Loucy (cell line): ENCODE data around the gene FBLN2.

Experiments
- H2AFZ ChIP-seq: fragments of 200-600 bp; sonication (generic); 2 replicates; pipeline ENCODE4 v1.6.0; 2016; ENCODE audit warnings: antibody characterized with exemption, mild to moderate bottlenecking, low read length, moderate library complexity
- H3F3A ChIP-seq: fragments of 200-600 bp; 2 replicates; pipeline ENCODE4 v1.6.0; 2016; ENCODE audit warnings: antibody characterized with exemption, low read depth, mild to moderate bottlenecking
- H3K27me3 ChIP-seq: fragments of 200-600 bp; sonication (generic); 2 replicates; pipeline ENCODE4 v1.6.1; 2014; ENCODE audit warnings: low read length, mild to moderate bottlenecking; ENCODE audit not compliant: insufficient read depth, poor library complexity, severe bottlenecking
- H3K36me3 ChIP-seq: fragments of 200-600 bp; sonication (generic); 2 replicates; pipeline ENCODE4 v1.6.1; 2016; ENCODE audit warnings: low read length; ENCODE audit not compliant: insufficient read depth
- H3K4me1 ChIP-seq: fragments of 200-600 bp; sonication (generic); 2 replicates; pipeline ENCODE4 v1.5.1; 2014; ENCODE audit warnings: low read length, mild to moderate bottlenecking; ENCODE audit not compliant: insufficient read depth, poor library complexity, severe bottlenecking
- H3K4me2 ChIP-seq: fragments of 200-600 bp; sonication (generic); 2 replicates; pipeline ENCODE4 v1.6.0; 2014; ENCODE audit warnings: antibody characterized with exemption, low read length, low read depth, mild to moderate bottlenecking; ENCODE audit not compliant: poor library complexity, severe bottlenecking
- H3K4me3 ChIP-seq: fragments of 200-600 bp; sonication (generic); 2 replicates; pipeline ENCODE4 v1.5.1; 2014; ENCODE audit warnings: low read length, mild to moderate bottlenecking, mixed read lengths; ENCODE audit not compliant: poor library complexity, severe bottlenecking
- H3K79me2 ChIP-seq: fragments of 200-600 bp; sonication (generic); 2 replicates; pipeline ENCODE4 v1.6.1; 2014; ENCODE audit warnings: low read length; ENCODE audit not compliant: insufficient read depth
- H3K9ac ChIP-seq: fragments of 200-600 bp; sonication (generic); 2 replicates; pipeline ENCODE4 v1.6.0; 2014; ENCODE audit warnings: mild to moderate bottlenecking, low read depth, low read length, moderate library complexity; ENCODE audit not compliant: poor library complexity, severe bottlenecking
- H3K9me2 ChIP-seq: fragments of 200-600 bp; sonication (generic); replicated peaks from 2 replicates; pipeline ENCODE4 v1.6.1; 2016; ENCODE audit warnings: low read depth, low read length, mixed read lengths
- H3K9me3 ChIP-seq: fragments of 200-600 bp; sonication (generic); 2 replicates; pipeline ENCODE4 v1.6.1; 2014; ENCODE audit warnings: mild to moderate bottlenecking, antibody characterized with exemption, low read length, low read depth; ENCODE audit not compliant: insufficient read depth
- H4K20me1 ChIP-seq: fragments of 200-600 bp; sonication (generic); 2 replicates; pipeline ENCODE4 v1.6.0; 2014; ENCODE audit warnings: antibody characterized with exemption, low read length, mild to moderate bottlenecking; ENCODE audit not compliant: insufficient read depth, poor library complexity, severe bottlenecking
- CTCF ChIP-seq: fragments of 200-600 bp; sonication (generic); conservative IDR thresholded peaks from 2 replicates; pipeline ENCODE4 v1.5.1; 2014; ENCODE audit warnings: mild to moderate bottlenecking, antibody characterized with exemption, low read length
- EZH2phosphoT487 ChIP-seq: fragments of 200-600 bp; IDR thresholded peaks from 2 replicates; pipeline ENCODE4 v1.6.1; 2018; ENCODE audit warnings: antibody characterized with exemption, mild to moderate bottlenecking, moderate library complexity, borderline replicate concordance

Gene FBLN2

GRCh38 chr3:13509816-13510192, 39.1 kb upstream of the FBLN2 start:
- no peak overlapping the region for H3K9ac ChIP-seq
- no peak overlapping the region for H3K4me3 ChIP-seq
- no peak overlapping the region for H3K4me2 ChIP-seq
- H3K9me3 ChIP-seq, result no peaks in the 10 kb centered on the region
- H3K36me3 ChIP-seq, result no peaks in the 10 kb centered on the region
- no peaks in the 10 kb centered on the region for H3F3A ChIP-seq
- TF ChIP-seq EZH2phosphoT487, result no peak
- H3K79me2 ChIP-seq, result no peaks in the 10 kb centered on the region
- no peaks in the 10 kb centered on the region for H3K9me2 ChIP-seq
- H3K4me1 ChIP-seq, result peaks cover 8% of the 10 kb centered on the region
- H3K27me3 ChIP-seq, result no peaks in the 10 kb centered on the region
- H4K20me1 ChIP-seq, result no peaks in the 10 kb centered on the region
- H2AFZ ChIP-seq, result no peak overlapping the region

- Histone ChIP-seq H3K4me3 (no peak overlapping the region), H3K27me3 (no peaks in the 10 kb centered on the region), H3K4me2 (no peak overlapping the region), H2AFZ (no peak overlapping the region), H3K79me2 (no peaks in the 10 kb centered on the region), H4K20me1 (no peaks in the 10 kb centered on the region), H3K9me2 (no peaks in the 10 kb centered on the region), H3K9me3 (no peaks in the 10 kb centered on the region), H3F3A (no peaks in the 10 kb centered on the region), H3K4me1 (peaks cover 6% of the 10 kb centered on the region), H3K9ac (no peak overlapping the region), H3K36me3 (no peaks in the 10 kb centered on the region)
- no peak for TF ChIP-seq EZH2phosphoT487
- TF ChIP-seq CTCF, result no peak
Observed at GRCh38 chr3:13512451-13512850, 36.5 kb upstream of the FBLN2 start.

- no peak overlapping the region for H2AFZ ChIP-seq
- H3K4me2 ChIP-seq, result no peak overlapping the region
- no peak overlapping the region for H3K4me3 ChIP-seq
- H3K9me2 ChIP-seq, result no peaks in the 10 kb centered on the region
- H3K9ac ChIP-seq, result no peak overlapping the region
- H3K79me2 ChIP-seq, result no peaks in the 10 kb centered on the region
- no peak for TF ChIP-seq EZH2phosphoT487
- no peak for TF ChIP-seq CTCF
- no peaks in the 10 kb centered on the region for H3K27me3 ChIP-seq
- H3K36me3 ChIP-seq, result no peaks in the 10 kb centered on the region
- H3K9me3 ChIP-seq, result no peaks in the 10 kb centered on the region
- H3K4me1 ChIP-seq, result no peaks in the 10 kb centered on the region
- no peaks in the 10 kb centered on the region for H4K20me1 ChIP-seq
- H3F3A ChIP-seq, result no peaks in the 10 kb centered on the region
Observed at GRCh38 chr3:13513051-13513912, 35.6 kb upstream of the FBLN2 start.
